PC-3 (cell line): ENCODE measurements around the gene DPEP2NB. TPM values are rescaled to one million over a fixed set of nuclear protein-coding genes. Genes with fewer than 3 reads are reported as not detected.

ENCODE experiments used
- ATAC-seq: fragments of 200-7000 bp; cut with Tn5 transposase; 2 replicates; pipeline ENCODE4 v1.9.1; 2020; ENCODE audit warnings: mild to moderate bottlenecking, moderate library complexity
- BruUV-seq: library from RNA; stranded (reverse); fragments of 400-500 nt; replicated peaks from 2 replicates; lab custom pipeline; 2021; lab: Mats Ljungman, UMichigan
- CTCF ChIA-PET: fragments of 300-600 bp; sonication (Branson Sonifier 250); formaldehyde crosslinking; loops from one replicate; lab custom pipeline; 2022; ENCODE audit warnings: antibody characterized with exemption; lab: Charles Lee
- POLR2A ChIA-PET: fragments of 300-600 bp; sonication (Branson Sonifier 250); formaldehyde crosslinking; loops from one replicate; lab custom pipeline; 2022; ENCODE audit warnings: antibody characterized with exemption; ENCODE audit not compliant: unreplicated experiment; lab: Charles Lee
- DNase-seq: peaks from one replicate; pipeline ENCODE4 v3.0.0-alpha.2; 2015
- H2AFZ ChIP-seq: fragments of 300-600 bp; sonication (generic); 2 replicates; pipeline ENCODE4 v1.6.0; 2016; ENCODE audit warnings: antibody characterized with exemption, low read length
- H3F3A ChIP-seq: fragments of 300-600 bp; sonication (generic); one replicate; pipeline ENCODE4 v1.6.0; 2017; ENCODE audit warnings: antibody characterized with exemption, low read length, control low read depth, mild to moderate bottlenecking; ENCODE audit not compliant: unreplicated experiment
- H3K27ac ChIP-seq: fragments of 300-600 bp; sonication (generic); 2 replicates; pipeline ENCODE4 v1.5.1; 2016; ENCODE audit warnings: mild to moderate bottlenecking, low read length
- H3K27me3 ChIP-seq: fragments of 300-600 bp; sonication (generic); 2 replicates; pipeline ENCODE4 v1.6.1; 2016; ENCODE audit warnings: low read length, mixed read lengths
- H3K36me3 ChIP-seq: fragments of 300-600 bp; sonication (generic); 2 replicates; pipeline ENCODE4 v1.6.1; 2016; ENCODE audit warnings: low read depth, mixed run types, low read length, mixed read lengths
- H3K4me1 ChIP-seq: fragments of 300-600 bp; sonication (generic); 2 replicates; pipeline ENCODE4 v1.5.1; 2016; ENCODE audit warnings: low read length; ENCODE audit not compliant: insufficient read depth
- H3K4me2 ChIP-seq: fragments of 300-600 bp; sonication (generic); 2 replicates; pipeline ENCODE4 v1.6.0; 2016; ENCODE audit warnings: low read length
- H3K4me3 ChIP-seq: fragments of 300-600 bp; sonication (generic); 2 replicates; pipeline ENCODE4 v1.5.1; 2016; ENCODE audit warnings: mild to moderate bottlenecking, low read length, mixed read lengths
- H3K79me2 ChIP-seq: fragments of 300-600 bp; sonication (generic); 2 replicates; pipeline ENCODE4 v1.6.1; 2017; ENCODE audit warnings: low read length, mixed read lengths
- H3K9ac ChIP-seq: fragments of 300-600 bp; sonication (generic); 2 replicates; pipeline ENCODE4 v1.6.0; 2016; ENCODE audit warnings: mild to moderate bottlenecking, low read length
- H3K9me2 ChIP-seq: fragments of 300-600 bp; sonication (generic); replicated peaks from 2 replicates; pipeline ENCODE4 v1.6.1; 2016; ENCODE audit warnings: mixed run types, low read length, mixed read lengths
- H3K9me3 ChIP-seq: fragments of 300-600 bp; sonication (generic); 2 replicates; pipeline ENCODE4 v1.6.1; 2016; ENCODE audit warnings: low read length, mixed read lengths
- H4K20me1 ChIP-seq: fragments of 300-600 bp; sonication (generic); 2 replicates; pipeline ENCODE4 v1.6.1; 2016; ENCODE audit warnings: low read length, mixed read lengths
- CTCF ChIP-seq: fragments of 300-600 bp; sonication (generic); conservative IDR thresholded peaks from 2 replicates; pipeline ENCODE4 v1.5.1; 2017; ENCODE audit warnings: antibody characterized with exemption, low read depth, mild to moderate bottlenecking, low read length
- EZH2 ChIP-seq: fragments of 300-600 bp; sonication (generic); IDR thresholded peaks from one replicate; pipeline ENCODE4 v1.6.1; 2017; ENCODE audit warnings: antibody characterized with exemption, mild to moderate bottlenecking, low read length; ENCODE audit not compliant: unreplicated experiment
- EZH2phosphoT487 ChIP-seq: fragments of 300-600 bp; sonication (generic); IDR thresholded peaks from 2 replicates; pipeline ENCODE4 v1.6.1; 2018; ENCODE audit warnings: mild to moderate bottlenecking, antibody characterized with exemption, low read length, borderline replicate concordance
- intact Hi-C: fragments of 100-400 bp; cut with micrococcal nuclease; formaldehyde crosslinking; loops from 2 replicates; pipeline ENCODE4 v1.9.0; 2023
- total RNA-seq: library from RNA; depleted of rRNA; stranded (reverse); fragments of >200 nt; gene quantifications from 2 replicates; pipeline ENCODE4 v1.2.3, GENCODE V29; 2014

Gene DPEP2NB
- total RNA-seq, 1 experiment from 2014 or later, result not detected

- Histone ChIP-seq H4K20me1 (no peaks in the 10 kb centered on the region), H3K9me3 (no peaks in the 10 kb centered on the region), H3K79me2 (no peaks in the 10 kb centered on the region), H3K4me3 (no peak overlapping the region), H3K9ac (no peak overlapping the region), H3K27me3 (no peaks in the 10 kb centered on the region), H3K4me1 (peaks cover 4% of the 10 kb centered on the region; the same call in 1 of the 2 replicates), H3K9me2 (no peaks in the 10 kb centered on the region), H3K36me3 (no peaks in the 10 kb centered on the region), H3F3A (no peaks in the 10 kb centered on the region), H2AFZ (no peak overlapping the region), H3K4me2 (no peak overlapping the region), H3K27ac (no peak overlapping the region)
- TF ChIP-seq EZH2 (no peak), EZH2phosphoT487 (no peak), CTCF (no peak)
- DNase-seq (no peak), ATAC-seq (no peak)
- ChIA-PET POLR2A (no interaction called here), CTCF (no interaction called here)
- no TSS peak for BruUV-seq
- intact Hi-C loops, result no loop called here
Measured at GRCh38 chr16:67990018-67990386, 25.7 kb downstream of the DPEP2NB start.

GRCh38 chr16:67989322-67990017 is 26.2 kb downstream of the DPEP2NB start:
- Histone ChIP-seq H2AFZ (no peak overlapping the region), H3K79me2 (no peaks in the 10 kb centered on the region), H3K27me3 (no peaks in the 10 kb centered on the region), H3K9me2 (no peaks in the 10 kb centered on the region), H3K9ac (no peak overlapping the region), H3K27ac (no peak overlapping the region), H3K4me1 (peaks cover 4% of the 10 kb centered on the region; the same call in 1 of the 2 replicates), H4K20me1 (no peaks in the 10 kb centered on the region), H3K4me3 (no peak overlapping the region), H3K36me3 (no peaks in the 10 kb centered on the region), H3K4me2 (no peak overlapping the region), H3K9me3 (no peaks in the 10 kb centered on the region), H3F3A (no peaks in the 10 kb centered on the region)
- no peak for DNase-seq
- intact Hi-C loops, result no loop called here
- no peak for ATAC-seq
- ChIA-PET POLR2A (no interaction called here), CTCF (no interaction called here)
- no peak for TF ChIP-seq EZH2phosphoT487
- TF ChIP-seq EZH2, result no peak
- no peak for TF ChIP-seq CTCF
- no TSS peak for BruUV-seq

GRCh38 chr16:67988675-67989074 is 27.0 kb downstream of the DPEP2NB start:
- no peak for ATAC-seq
- no peaks in the 10 kb centered on the region for H3K36me3 ChIP-seq
- intact Hi-C loops, result no loop called here
- H4K20me1 ChIP-seq, result no peaks in the 10 kb centered on the region
- DNase-seq, result no peak
- H3K4me1 ChIP-seq, result peaks cover 4% of the 10 kb centered on the region; the same call in 1 of the 2 replicates
- CTCF ChIA-PET, result no interaction called here
- no TSS peak for BruUV-seq
- H3K27ac ChIP-seq, result no peak overlapping the region
- no peaks in the 10 kb centered on the region for H3K27me3 ChIP-seq
- POLR2A ChIA-PET, result no interaction called here
- no peak overlapping the region for H3K4me2 ChIP-seq
- H3K9ac ChIP-seq, result no peak overlapping the region
- H3K79me2 ChIP-seq, result no peaks in the 10 kb centered on the region
- no peaks in the 10 kb centered on the region for H3F3A ChIP-seq
- no peaks in the 10 kb centered on the region for H3K9me3 ChIP-seq
- TF ChIP-seq EZH2, result no peak
- no peak for TF ChIP-seq CTCF
- no peak for TF ChIP-seq EZH2phosphoT487
- no peak overlapping the region for H3K4me3 ChIP-seq
- no peaks in the 10 kb centered on the region for H3K9me2 ChIP-seq
- no peak overlapping the region for H2AFZ ChIP-seq
